ENCODE data around the gene CORO6. TPM values are rescaled to one million over a fixed set of nuclear protein-coding genes. Genes with fewer than 3 reads are reported as not detected.

Gene CORO6
- total and polyA plus RNA-seq, 3 donors from 2014 or later, result 6.3 to 15.5 (median 11.7) TPM

GRCh38 chr17:29610395-29610794 lies 12.3 kb downstream of the CORO6 start:
- Histone ChIP-seq H3K27me3 (no peaks in the 10 kb centered on the region), H3K4me3 (no peak overlapping the region), H3K4me1 (peaks cover 20% of the 10 kb centered on the region), H3K36me3 (ENCODE audit: low read depth, missing control alignments) (no peaks in the 10 kb centered on the region), H3K27ac (no peak overlapping the region), H3K9me3 (no peaks in the 10 kb centered on the region)
- TF ChIP-seq CTCF (IDR thresholded peaks at IDR 0.05) (no peak), POLR2A (IDR thresholded peaks at IDR 0.05) (no peak)
- intact Hi-C loops (cut with DNase I; ENCODE audit: low total_unique reads), result no loop called here
- no peak for DNase-seq
- 64 to 84% methylated on average over 3 of the region's 3 CpGs for WGBS, 2 donors

DNA sequence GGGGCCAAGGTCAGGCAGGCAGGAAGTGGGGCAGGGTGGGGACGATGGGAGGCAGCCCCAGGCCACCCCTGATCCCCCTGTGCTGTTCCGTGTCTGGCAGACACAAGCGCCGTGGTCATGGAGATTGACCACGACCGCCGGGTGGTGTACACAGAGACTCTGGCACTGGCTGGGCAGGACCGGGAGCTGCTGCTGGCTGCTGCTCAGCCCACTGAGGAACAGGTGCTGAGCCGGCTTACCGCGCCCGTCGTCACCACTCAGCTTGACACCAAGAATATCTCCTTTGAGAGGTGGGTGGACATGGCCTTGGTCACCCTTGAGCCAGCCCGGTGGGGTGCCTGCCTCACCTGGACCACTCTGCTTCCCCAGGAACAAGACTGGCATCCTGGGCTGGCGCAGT lies 13.7 kb downstream of the CORO6 start:
- WGBS, 2 donors, result 91 to 98% methylated on average over 8 to 9 of the region's 15 CpGs
- Histone ChIP-seq H3K27ac (no peak overlapping the region), H3K36me3 (ENCODE audit: low read depth, missing control alignments) (no peaks in the 10 kb centered on the region), H3K4me3 (no peak overlapping the region), H3K4me1 (peaks cover 6% of the 10 kb centered on the region), H3K27me3 (no peaks in the 10 kb centered on the region), H3K9me3 (no peaks in the 10 kb centered on the region)
- intact Hi-C loops (cut with DNase I; ENCODE audit: low total_unique reads), result no loop called here
- no peak for DNase-seq
- no peak for TF ChIP-seq POLR2A (IDR thresholded peaks at IDR 0.05)
- TF ChIP-seq CTCF (IDR thresholded peaks at IDR 0.05), result no peak

DNA sequence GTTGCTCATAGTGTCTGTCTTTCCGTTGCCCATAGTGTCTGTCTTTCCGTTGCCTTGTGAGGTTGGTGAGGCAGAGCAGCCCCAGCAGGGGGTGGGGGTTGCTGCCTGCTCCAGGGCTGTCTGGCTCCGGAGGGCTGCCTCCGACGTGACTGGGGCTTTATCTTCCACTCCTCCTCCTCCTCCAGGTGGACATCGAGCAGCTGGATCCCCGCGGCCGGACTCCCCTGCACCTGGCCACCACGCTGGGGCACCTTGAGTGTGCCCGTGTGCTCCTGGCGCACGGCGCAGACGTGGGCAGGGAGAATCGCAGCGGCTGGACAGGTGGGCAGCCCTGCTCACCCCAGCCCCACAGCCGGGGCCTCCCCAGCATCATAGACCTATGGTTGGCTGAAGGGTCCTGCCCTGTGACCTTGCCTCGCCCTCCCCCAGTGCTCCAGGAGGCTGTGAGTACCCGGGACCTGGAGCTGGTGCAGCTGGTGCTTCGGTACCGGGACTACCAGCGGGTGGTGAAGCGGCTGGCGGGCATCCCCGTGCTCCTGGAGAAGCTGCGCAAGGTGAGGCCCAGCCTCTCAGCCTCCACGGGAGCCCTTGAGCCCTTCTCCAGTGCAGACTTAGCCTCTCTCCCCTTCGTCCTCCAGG lies 15.0 kb downstream of the CORO6 start:
- Histone ChIP-seq H3K27me3 (no peaks in the 10 kb centered on the region), H3K4me3 (no peak overlapping the region), H3K9me3 (no peaks in the 10 kb centered on the region), H3K27ac (no peak overlapping the region), H3K4me1 (no peaks in the 10 kb centered on the region), H3K36me3 (ENCODE audit: low read depth, missing control alignments) (no peaks in the 10 kb centered on the region)
- intact Hi-C loops (cut with DNase I; ENCODE audit: low total_unique reads), result no loop called here
- DNase-seq, result no peak
- WGBS, 2 donors, result 84 to 88% methylated on average over 12 to 29 of the region's 29 CpGs
- TF ChIP-seq CTCF (IDR thresholded peaks at IDR 0.05), result no peak
- no peak for TF ChIP-seq POLR2A (IDR thresholded peaks at IDR 0.05)

DNA sequence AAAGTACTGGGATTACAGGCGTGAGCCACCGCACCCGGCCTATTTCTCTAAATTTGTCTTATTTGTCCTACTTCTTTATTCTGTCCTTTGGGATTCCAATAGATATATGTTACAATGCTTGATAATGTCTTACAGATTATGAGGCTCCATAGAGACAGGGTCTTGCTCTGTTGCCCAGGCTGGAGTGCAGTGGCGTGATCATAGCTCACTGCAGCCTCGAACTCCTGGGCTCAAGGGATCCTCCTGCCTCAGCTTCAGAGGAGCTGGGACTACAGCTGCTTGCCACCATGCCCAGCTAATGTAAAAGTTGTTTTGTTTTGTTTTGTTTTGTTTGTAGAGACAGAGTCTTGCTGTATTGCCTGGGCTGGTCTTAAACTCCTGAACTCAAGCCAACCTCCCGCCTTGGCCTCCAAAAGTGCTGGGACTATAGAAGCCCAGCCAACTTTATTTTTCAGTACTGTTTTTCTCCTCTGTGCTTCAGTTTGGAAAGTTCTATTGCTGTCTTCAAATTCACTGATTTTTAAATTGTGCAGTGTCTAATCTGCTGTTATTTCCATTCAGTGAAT lies 19.5 kb downstream of the CORO6 start:
- WGBS, 2 donors, result 84 to 85% methylated on average over 6 of the region's 6 CpGs
- no peak overlapping the region for H3K27ac ChIP-seq
- H3K36me3 ChIP-seq (ENCODE audit: low read depth, missing control alignments), result no peaks in the 10 kb centered on the region
- intact Hi-C loops (cut with DNase I; ENCODE audit: low total_unique reads), result no loop called here
- H3K4me1 ChIP-seq, result peaks cover 10% of the 10 kb centered on the region
- TF ChIP-seq POLR2A (IDR thresholded peaks at IDR 0.05) (no peak), CTCF (IDR thresholded peaks at IDR 0.05) (no peak)
- H3K4me3 ChIP-seq, result no peak overlapping the region
- H3K9me3 ChIP-seq, result no peaks in the 10 kb centered on the region
- no peaks in the 10 kb centered on the region for H3K27me3 ChIP-seq
- DNase-seq, result no peak
